GM12878 (cell line): Measurements from ENCODE around the gene DLL1. TPM values are rescaled to one million over a fixed set of nuclear protein-coding genes. Genes with fewer than 3 reads are reported as not detected.

Source experiments
- ATAC-seq: fragments of 200-7000 bp; cut with Tn5 transposase; 3 replicates; pipeline ENCODE4 v1.9.1; 2020; ENCODE audit warnings: mild to moderate bottlenecking, moderate library complexity
- BruUV-seq: library from RNA; stranded (reverse); fragments of 400-500 nt; replicated peaks from 2 replicates; lab custom pipeline; 2021; lab: Mats Ljungman, UMichigan
- CTCF ChIA-PET: fragments of 300-600 bp; sonication (Branson Sonifier 250); formaldehyde crosslinking; extraction: SDS; loops from one replicate; lab custom pipeline; 2021; ENCODE audit warnings: inconsistent platforms; lab: Yijun Ruan, JAX
- POLR2A ChIA-PET: fragments of 350-600 bp; formaldehyde crosslinking; extraction: SDS; loops from one replicate; lab custom pipeline; 2021; ENCODE audit warnings: inconsistent platforms; lab: Charles Lee
- RAD21 ChIA-PET: fragments of 300-600 bp; sonication (Branson Sonifier 250); formaldehyde crosslinking; loops from one replicate; lab custom pipeline; 2023; ENCODE audit warnings: antibody characterized with exemption; ENCODE audit not compliant: unreplicated experiment; lab: Charles Lee
- SMC1A ChIA-PET: fragments of 300-600 bp; sonication (Branson Sonifier 250); formaldehyde crosslinking; loops from one replicate; lab custom pipeline; 2023; ENCODE audit not compliant: unreplicated experiment, uncharacterized antibody; lab: Charles Lee
- DNase-seq: peaks from one replicate; pipeline ENCODE4 v3.0.0-alpha.2; 2011; ENCODE audit warnings: low read depth, low spot score
- FAIRE-seq: peaks from 3 replicates; lab custom pipeline; 2011; peaks lifted over from hg19 to GRCh38; lab: Jason Lieb, UNC
- H2AFZ ChIP-seq: 2 replicates; pipeline ENCODE4 v1.6.0; 2011; ENCODE audit warnings: low read depth, low read length, control low read depth; ENCODE audit not compliant: control insufficient read depth
- H3K27ac ChIP-seq: 2 replicates; pipeline ENCODE4 v1.5.1; 2011; ENCODE audit warnings: control low read depth; ENCODE audit not compliant: control insufficient read depth, insufficient read depth
- H3K27me3 ChIP-seq, 2 experiments: replicated peaks in 1 of 2; 2 replicates each; pipeline versions ENCODE4 v1.6.0 to v1.6.1; 2011; ENCODE audit warnings: low read length in 1 of 2; ENCODE audit not compliant: control insufficient read depth in 2 of 2, insufficient read depth in 2 of 2
- H3K36me3 ChIP-seq, 2 experiments: 2 replicates each; pipeline ENCODE4 v1.5.1; 2011; ENCODE audit warnings: low read length in 1 of 2; ENCODE audit not compliant: control insufficient read depth in 2 of 2, insufficient read depth in 2 of 2
- H3K4me1 ChIP-seq: 2 replicates; pipeline ENCODE4 v1.6.1; 2011; ENCODE audit warnings: mild to moderate bottlenecking, low read length, moderate library complexity, mixed read lengths; ENCODE audit not compliant: control insufficient read depth, insufficient read depth
- H3K4me2 ChIP-seq: 2 replicates; pipeline ENCODE4 v1.6.0; 2011; ENCODE audit warnings: control low read depth; ENCODE audit not compliant: control insufficient read depth, insufficient read depth
- H3K4me3 ChIP-seq: fragments of 200-600 bp; sonication (generic); 2 replicates; pipeline ENCODE4 v1.5.1; 2016
- H3K79me2 ChIP-seq: 2 replicates; pipeline ENCODE4 v1.6.0; 2011; ENCODE audit warnings: low read length; ENCODE audit not compliant: control insufficient read depth, insufficient read depth
- H3K9ac ChIP-seq: 2 replicates; pipeline ENCODE4 v1.8.0; 2011; ENCODE audit warnings: low read length, control low read depth, mixed read lengths; ENCODE audit not compliant: control insufficient read depth, insufficient read depth
- H3K9me3 ChIP-seq: replicated peaks from 3 replicates; pipeline ENCODE4 v1.5.1; 2011; ENCODE audit warnings: mild to moderate bottlenecking, low read length; ENCODE audit not compliant: control insufficient read depth, insufficient read depth
- H4K20me1 ChIP-seq: 2 replicates; pipeline ENCODE4 v1.6.0; 2011; ENCODE audit not compliant: control insufficient read depth, insufficient read depth
- BCLAF1 ChIP-seq: fragments of 450-650 bp; IDR thresholded peaks from 2 replicates; pipeline ENCODE4 v1.6.1; 2017; ENCODE audit warnings: antibody characterized with exemption, mild to moderate bottlenecking, moderate library complexity
- CEBPB ChIP-seq, 2 experiments: fragments of 150-350 bp in 1 of 2; IDR thresholded peaks; 2 replicates each; pipeline ENCODE4 v1.6.1; 2012 to 2014; ENCODE audit warnings: low read depth in 2 of 2, low read length in 2 of 2, borderline replicate concordance in 1 of 2, inconsistent platforms in 1 of 2
- CTCF ChIP-seq, 3 experiments: IDR thresholded peaks in 2 of 3; conservative IDR thresholded peaks in 1 of 3; 2 replicates each; pipeline ENCODE4 v1.5.1; 2011; ENCODE audit warnings: low read depth in 3 of 3, low read length in 3 of 3, mild to moderate bottlenecking in 3 of 3, control low read depth in 2 of 3, moderate library complexity in 2 of 3, inconsistent platforms in 1 of 3, mixed read lengths in 1 of 3; ENCODE audit not compliant: control insufficient read depth in 2 of 3, insufficient read depth in 1 of 3; ENCODE audit errors: extremely low read depth in 1 of 3
- EED ChIP-seq: sonication (generic); IDR thresholded peaks from 2 replicates; pipeline ENCODE4 v1.6.1; 2016; ENCODE audit warnings: antibody characterized with exemption, low read depth
- EP300 ChIP-seq, 2 experiments: fragments of 150-350 bp in 1 of 2; IDR thresholded peaks; 2 replicates each; pipeline ENCODE4 v1.6.1; 2011 to 2012; ENCODE audit warnings: low read depth in 2 of 2, low read length in 2 of 2, borderline replicate concordance in 1 of 2, improper control_type of control experiment in 1 of 2, inconsistent platforms in 1 of 2; ENCODE audit not compliant: control insufficient read depth in 1 of 2
- IKZF2 ChIP-seq, 2 experiments: fragments of 450-650 bp; IDR thresholded peaks; 2 replicates each; pipeline ENCODE4 v1.6.1; 2017; ENCODE audit warnings: mild to moderate bottlenecking in 2 of 2, moderate library complexity in 2 of 2
- IRF4 ChIP-seq: IDR thresholded peaks from 2 replicates; pipeline ENCODE4 v1.6.1; 2011; ENCODE audit warnings: low read depth, low read length
- IRF5 ChIP-seq: fragments of 450-650 bp; IDR thresholded peaks from 2 replicates; pipeline ENCODE4 v1.6.1; 2017; ENCODE audit warnings: borderline replicate concordance
- KDM1A ChIP-seq: fragments of 200-600 bp; sonication (generic); IDR thresholded peaks from 2 replicates; pipeline ENCODE4 v1.6.1; 2016; ENCODE audit warnings: borderline replicate concordance
- MYB ChIP-seq: fragments of 150-350 bp; IDR thresholded peaks from 2 replicates; pipeline ENCODE4 v1.6.1; 2014; ENCODE audit warnings: mild to moderate bottlenecking, low read depth, low read length, borderline replicate concordance
- NFXL1 ChIP-seq: fragments of 450-650 bp; IDR thresholded peaks from 2 replicates; pipeline ENCODE4 v1.6.1; 2017; ENCODE audit warnings: antibody characterized with exemption, mild to moderate bottlenecking, borderline replicate concordance
- PAX8 ChIP-seq: fragments of 450-650 bp; IDR thresholded peaks from 2 replicates; pipeline ENCODE4 v1.6.1; 2017; ENCODE audit warnings: mild to moderate bottlenecking, moderate library complexity
- SMAD5 ChIP-seq: IDR thresholded peaks from 2 replicates; pipeline ENCODE4 v1.6.1; 2016; ENCODE audit warnings: antibody characterized with exemption, low read depth
- SMC3 ChIP-seq: IDR thresholded peaks from 2 replicates; pipeline ENCODE4 v1.6.1; 2011; ENCODE audit warnings: low read length, improper control_type of control experiment, borderline replicate concordance
- STAT3 ChIP-seq: IDR thresholded peaks from 2 replicates; pipeline ENCODE4 v1.6.1; 2011; ENCODE audit warnings: low read depth, low read length, improper control_type of control experiment
- TCF3 ChIP-seq: IDR thresholded peaks from 2 replicates; pipeline ENCODE4 v1.6.1; 2012; ENCODE audit warnings: low read depth, mild to moderate bottlenecking, low read length, borderline replicate concordance; ENCODE audit not compliant: insufficient read depth
- ZNF207 ChIP-seq: fragments of 450-650 bp; IDR thresholded peaks from 2 replicates; pipeline ENCODE4 v1.6.1; 2014; ENCODE audit warnings: antibody characterized with exemption, mild to moderate bottlenecking, borderline replicate concordance
- ZNF24 ChIP-seq: fragments of 450-650 bp; IDR thresholded peaks from 2 replicates; pipeline ENCODE4 v1.6.1; 2017; ENCODE audit warnings: antibody characterized with exemption, mild to moderate bottlenecking
- WGBS: methylation state at CpG from one replicate; pipeline ENCODE4 v1.1.6; 2016; ENCODE audit warnings: low lambda C conversion rate; ENCODE audit not compliant: insufficient replicate concordance, insufficient coverage; ENCODE audit errors: missing lambda C conversion rate; 5-methylcytosine and 5-hydroxymethylcytosine counted together
- in situ Hi-C: fragments of 300-500 bp; cut with MboI; formaldehyde crosslinking; loops from 9 replicates; pipeline ENCODE4 v1.14.3; 2018; ENCODE audit warnings: mixed read lengths
- intact Hi-C: fragments of 100-400 bp; cut with micrococcal nuclease; formaldehyde crosslinking; loops from one replicate; pipeline ENCODE4 v1.14.2; 2022; ENCODE audit not compliant: unreplicated experiment
- polyA plus RNA-seq, 11 experiments: library from polyadenylated mRNA; depleted of rRNA in 4 of 11; unstranded in 6 of 11; stranded (reverse) in 5 of 11; fragments of >200 nt; fragmentation: Nextera tagmentation in 4 of 11; fragmentation: Illumina TruSeq in 1 of 11; extraction: Ambion mirVana in 4 of 11; extraction: Trizol in 1 of 11; gene quantifications; 1 replicate in 1 of 11; 2 replicates in 10 of 11; pipeline versions ENCODE4 v1.2.1 to v1.2.3, GENCODE V29; 2011 to 2016; ENCODE audit warnings: inconsistent platforms in 2 of 11, missing spikeins in 2 of 11, low read depth in 1 of 11
- total RNA-seq, 4 experiments: library from RNA; depleted of rRNA in 3 of 4; stranded (reverse); fragments of >200 nt in 3 of 4; fragmentation: Illumina TruSeq in 1 of 4; extraction: Trizol in 1 of 4; gene quantifications; 2 replicates each; pipeline versions ENCODE4 v1.2.1 to v1.2.3, GENCODE V29; 2013 to 2021

The DLL1 gene
- total and polyA plus RNA-seq, 10 of the 15 experiments (the other 5 are each of a cell fraction or from before 2014, with no cell fraction given), result 0.02 to 0.80 (median 0.19) TPM

- intact Hi-C loops, result no loop called here
- RAD21 ChIA-PET, result interaction anchor here (0.8 kb wide), 1 partner anchor 25 kb away, joined by 3 read pairs; no protein-coding TSS in a partner anchor
- no peaks in the 10 kb centered on the region for H4K20me1 ChIP-seq
- no peak overlapping the region for H2AFZ ChIP-seq
- H3K27ac ChIP-seq, result no peak overlapping the region
- TF ChIP-seq IRF4 (no peak), CTCF (IDR thresholded peaks at IDR 0.05 in 2 of 3, conservative IDR thresholded peaks at IDR 0.05 in 1 of 3; ENCODE audit: control insufficient read depth in 2 of 3, extremely low read depth in 1 of 3, insufficient read depth in 1 of 3, low read depth in 3 of 3, low read length in 3 of 3) (no peak), SMAD5 (no peak), TCF3 (no peak), EED (no peak), KDM1A (no peak), IRF5 (no peak), PAX8 (no peak), SMC3 (no peak), NFXL1 (no peak), ZNF24 (no peak), ZNF207 (no peak), MYB (no peak), IKZF2 (IDR thresholded peaks at IDR 0.05) (no peak), STAT3 (no peak), BCLAF1 (no peak), CEBPB (IDR thresholded peaks at IDR 0.05; ENCODE audit: borderline replicate concordance in 1 of 2, low read depth in 2 of 2, low read length in 2 of 2) (no peak), EP300 (IDR thresholded peaks at IDR 0.05; ENCODE audit: borderline replicate concordance in 1 of 2, control insufficient read depth in 1 of 2, low read depth in 2 of 2, low read length in 2 of 2) (no peak)
- TF ChIP-seq, all 136 proteins: peak for 0
- ChIA-PET POLR2A (no interaction called here), SMC1A (no interaction called here), CTCF (no interaction called here)
- no TSS peak for BruUV-seq
- 64% methylated on average over 14 of the region's 14 CpGs for WGBS
- no peaks in the 10 kb centered on the region for H3K27me3 ChIP-seq
- FAIRE-seq (no peak), DNase-seq (no peak), ATAC-seq (no peak)
- no peak overlapping the region for H3K9ac ChIP-seq
- H3K4me2 ChIP-seq, result no peak overlapping the region
- no peak overlapping the region for H3K4me3 ChIP-seq
- H3K79me2 ChIP-seq, result no peaks in the 10 kb centered on the region
- H3K4me1 ChIP-seq, result peaks cover 13% of the 10 kb centered on the region
- in situ Hi-C loops, result no loop called here
- no peaks in the 10 kb centered on the region for H3K36me3 ChIP-seq
- no peaks in the 10 kb centered on the region; the same call in 2 of the 3 replicates for H3K9me3 ChIP-seq
Measured at GRCh38 chr6:170267688-170268087, 23.2 kb downstream of the DLL1 start.
